Activated CD4-positive, alpha-beta T cell treated with anti-CD3 and anti-CD28 coated beads, Interleukin-2, amount 10 ng/mL, durations not matched to agents 24 days and 14 days (primary cell): ENCODE results near the gene LCN10. TPM values are rescaled to one million over a fixed set of nuclear protein-coding genes. Genes with fewer than 3 reads are reported as not detected.
"Not testable (repeated sequence)": the region's sequence is repeated elsewhere in the genome, so short reads cannot be mapped to it uniquely, and the experiment has no call there.

Experiments
- DNase-seq: peaks from one replicate; pipeline ENCODE4 v3.0.0; 2022
- H3K27ac Mint-ChIP-seq: one replicate; pipeline ENCODE4 v1.8.0; 2022; ENCODE audit warnings: mild to moderate bottlenecking, mixed read lengths
- H3K27me3 Mint-ChIP-seq: one replicate; pipeline ENCODE4 v1.8.0; 2022; ENCODE audit warnings: mixed read lengths
- H3K36me3 Mint-ChIP-seq: one replicate; pipeline ENCODE4 v1.8.0; 2022; ENCODE audit warnings: low read depth, mild to moderate bottlenecking, mixed read lengths
- H3K4me1 Mint-ChIP-seq: one replicate; pipeline ENCODE4 v1.8.0; 2021; ENCODE audit warnings: mixed read lengths
- H3K4me3 Mint-ChIP-seq: one replicate; pipeline ENCODE4 v1.8.0; 2022; ENCODE audit warnings: mild to moderate bottlenecking, moderate library complexity, mixed read lengths
- H3K9me3 Mint-ChIP-seq: one replicate; pipeline ENCODE4 v1.8.0; 2021; ENCODE audit warnings: mixed read lengths
- intact Hi-C: fragments of 100-400 bp; cut with micrococcal nuclease; formaldehyde crosslinking; loops from one replicate; pipeline ENCODE4 v1.15.1; 2023
- total RNA-seq: library from RNA; stranded (reverse); gene quantifications from 2 replicates; pipeline ENCODE4 v1.2.3, GENCODE V29; 2022

Gene LCN10
- total RNA-seq, 1 donor from 2014 or later = 1.7 TPM

GRCh38 chr9:136782452-136782851, 39.7 kb upstream of the LCN10 start:
- peaks cover 37% of the 10 kb centered on the region for H3K27me3 Mint-ChIP-seq
- no peaks in the 10 kb centered on the region for H3K9me3 Mint-ChIP-seq
- H3K4me1 Mint-ChIP-seq = peaks cover 2% of the 10 kb centered on the region
- no peak overlapping the region for H3K4me3 Mint-ChIP-seq
- DNase-seq = no peak
- H3K36me3 Mint-ChIP-seq = no peaks in the 10 kb centered on the region
- H3K27ac Mint-ChIP-seq = no peak overlapping the region
- intact Hi-C loops = no loop called here

GRCh38 chr9:136779808-136780207, 37.1 kb upstream of the LCN10 start:
- Mint-ChIP-seq H3K27ac (no peak overlapping the region), H3K9me3 (no peaks in the 10 kb centered on the region), H3K36me3 (no peaks in the 10 kb centered on the region), H3K27me3 (peaks cover 32% of the 10 kb centered on the region), H3K4me3 (no peak overlapping the region), H3K4me1 (no peaks in the 10 kb centered on the region)
- intact Hi-C loops = no loop called here
- no peak for DNase-seq

GRCh38 chr9:136777359-136777758, 34.6 kb upstream of the LCN10 start:
- H3K27ac Mint-ChIP-seq = no peak overlapping the region
- peaks cover 32% of the 10 kb centered on the region for H3K27me3 Mint-ChIP-seq
- no peaks in the 10 kb centered on the region for H3K4me1 Mint-ChIP-seq
- no peaks in the 10 kb centered on the region for H3K36me3 Mint-ChIP-seq
- DNase-seq = no peak
- H3K9me3 Mint-ChIP-seq = peaks cover 8% of the 10 kb centered on the region
- intact Hi-C loops = no loop called here
- no peak overlapping the region for H3K4me3 Mint-ChIP-seq

GRCh38 chr9:136776947-136777346, 34.2 kb upstream of the LCN10 start:
- peaks cover 29% of the 10 kb centered on the region for H3K27me3 Mint-ChIP-seq
- intact Hi-C loops = no loop called here

GRCh38 chr9:136775191-136775590, 32.5 kb upstream of the LCN10 start:
- H3K4me3 Mint-ChIP-seq = no peak overlapping the region
- peaks cover 8% of the 10 kb centered on the region for H3K9me3 Mint-ChIP-seq
- H3K36me3 Mint-ChIP-seq = no peaks in the 10 kb centered on the region
- no peak for DNase-seq
- no peak overlapping the region for H3K27ac Mint-ChIP-seq
- H3K4me1 Mint-ChIP-seq = no peaks in the 10 kb centered on the region
- peaks cover 19% of the 10 kb centered on the region for H3K27me3 Mint-ChIP-seq
- intact Hi-C loops = no loop called here

More at GRCh38 chr9:136776947-136777346, 34.2 kb upstream of the LCN10 start:
- Mint-ChIP-seq H3K9me3 (peaks cover 8% of the 10 kb centered on the region), H3K27ac (no peak overlapping the region), H3K4me3 (no peak overlapping the region), H3K4me1 (no peaks in the 10 kb centered on the region), H3K36me3 (no peaks in the 10 kb centered on the region)
- DNase-seq = no peak

GRCh38 chr9:136774416-136775045, 31.8 kb upstream of the LCN10 start:
- no peaks in the 10 kb centered on the region for H3K36me3 Mint-ChIP-seq
- DNase-seq = no peak
- H3K27me3 Mint-ChIP-seq = peaks cover 17% of the 10 kb centered on the region
- intact Hi-C loops = no loop called here
- H3K9me3 Mint-ChIP-seq = peaks cover 8% of the 10 kb centered on the region
- H3K4me1 Mint-ChIP-seq = no peaks in the 10 kb centered on the region
- no peak overlapping the region for H3K27ac Mint-ChIP-seq
- H3K4me3 Mint-ChIP-seq = no peak overlapping the region

GRCh38 chr9:136773386-136774044, 30.8 kb upstream of the LCN10 start:
- DNase-seq = peak; percentile 67
- peaks cover 8% of the 10 kb centered on the region for H3K9me3 Mint-ChIP-seq
- no peaks in the 10 kb centered on the region for H3K4me1 Mint-ChIP-seq
- no peak overlapping the region for H3K4me3 Mint-ChIP-seq
- H3K36me3 Mint-ChIP-seq = no peaks in the 10 kb centered on the region
- no peak overlapping the region for H3K27ac Mint-ChIP-seq
- intact Hi-C loops = no loop called here
- H3K27me3 Mint-ChIP-seq = peaks cover 10% of the 10 kb centered on the region

- H3K27ac Mint-ChIP-seq = no peak overlapping the region
Measured at GRCh38 chr9:136771907-136772415, 29.2 kb upstream of the LCN10 start.

GRCh38 chr9:136769710-136770191, 27.0 kb upstream of the LCN10 start:
- peak; percentile 85 for DNase-seq

More at GRCh38 chr9:136771907-136772415, 29.2 kb upstream of the LCN10 start:
- Mint-ChIP-seq H3K36me3 (no peaks in the 10 kb centered on the region), H3K4me1 (peaks cover 2% of the 10 kb centered on the region), H3K9me3 (peaks cover 8% of the 10 kb centered on the region), H3K4me3 (no peak overlapping the region), H3K27me3 (peaks cover 3% of the 10 kb centered on the region)
- intact Hi-C loops = no loop called here
- DNase-seq = no peak

GRCh38 chr9:136766410-136767120, 23.8 kb upstream of the LCN10 start:
- H3K27ac Mint-ChIP-seq = peak overlapping the region; percentile 66
- H3K36me3 Mint-ChIP-seq, intact Hi-C loops, H3K4me3 Mint-ChIP-seq, H3K9me3 Mint-ChIP-seq, H3K4me1 Mint-ChIP-seq, H3K27me3 Mint-ChIP-seq: not testable (repeated sequence)
- DNase-seq = peak; percentile 72

More at GRCh38 chr9:136769710-136770191, 27.0 kb upstream of the LCN10 start:
- H3K27me3 Mint-ChIP-seq = peaks cover 4% of the 10 kb centered on the region
- no peak overlapping the region for H3K27ac Mint-ChIP-seq
- H3K9me3 Mint-ChIP-seq = peaks cover 8% of the 10 kb centered on the region
- H3K4me3 Mint-ChIP-seq = no peak overlapping the region
- no peaks in the 10 kb centered on the region for H3K36me3 Mint-ChIP-seq
- H3K4me1 Mint-ChIP-seq = peaks cover 6% of the 10 kb centered on the region
- intact Hi-C loops = no loop called here

GRCh38 chr9:136765745-136766409, 23.1 kb upstream of the LCN10 start:
- H3K4me1 Mint-ChIP-seq, intact Hi-C loops, H3K27me3 Mint-ChIP-seq, H3K27ac Mint-ChIP-seq, H3K4me3 Mint-ChIP-seq, H3K9me3 Mint-ChIP-seq, DNase-seq, H3K36me3 Mint-ChIP-seq: not testable (repeated sequence)

GRCh38 chr9:136765041-136765440, 22.3 kb upstream of the LCN10 start:
- no peaks in the 10 kb centered on the region for H3K36me3 Mint-ChIP-seq
- no peak overlapping the region for H3K27ac Mint-ChIP-seq

GRCh38 chr9:136764301-136764891, 21.7 kb upstream of the LCN10 start, which contains the start of gene LCN15:
Gene LCN15 (minus strand): TSS chr9:136764518. CDS start chr9:136764488, 30 bp downstream.
- Mint-ChIP-seq H3K27ac (no peak within 1 kb of the TSS), H3K36me3 (no peaks in the 10 kb centered on the region), H3K9me3 (no peaks in the 10 kb centered on the region), H3K27me3 (peaks cover 6% of the 10 kb centered on the region), H3K4me3 (no peak within 1 kb of the TSS), H3K4me1 (peaks cover 8% of the 10 kb centered on the region)
- intact Hi-C loops = no loop called here
- DNase-seq = no peak

More at GRCh38 chr9:136765041-136765440, 22.3 kb upstream of the LCN10 start:
- intact Hi-C loops = no loop called here
- Mint-ChIP-seq H3K27me3 (peaks cover 6% of the 10 kb centered on the region), H3K4me3 (no peak overlapping the region), H3K9me3 (no peaks in the 10 kb centered on the region), H3K4me1 (peaks cover 8% of the 10 kb centered on the region)
- no peak for DNase-seq
